Breast epithelium (tissue), 4 donors: Measurements from ENCODE around the gene SRRM2. TPM values are rescaled to one million over a fixed set of nuclear protein-coding genes. Genes with fewer than 3 reads are reported as not detected.

Experiments
- DNase-seq, 2 donors: peaks; one replicate each; pipeline ENCODE4 v3.0.0-alpha.2; 2019; ENCODE audit warnings: low spot score in 2 of 2
- H3K27ac ChIP-seq, 2 donors: fragments of 200-600 bp; sonication (generic) in 1 of 2; one replicate each; pipeline ENCODE4 v1.5.1; 2016 to 2019; ENCODE audit warnings: mild to moderate bottlenecking in 1 of 2
- H3K27me3 ChIP-seq, 2 donors: fragments of 200-600 bp; sonication (generic) in 1 of 2; one replicate each; pipeline versions ENCODE4 v1.5.1 to v1.6.0; 2017 to 2019; ENCODE audit warnings: control low read depth in 1 of 2, mild to moderate bottlenecking in 1 of 2
- H3K36me3 ChIP-seq: fragments of 200-600 bp; one replicate; pipeline ENCODE4 v1.5.1; 2019
- H3K4me1 ChIP-seq, 2 donors: fragments of 200-600 bp; sonication (generic); one replicate each; pipeline ENCODE4 v1.5.1; 2016 to 2019; ENCODE audit warnings: control low read depth in 1 of 2
- H3K4me3 ChIP-seq, 3 donors: fragments of 200-600 bp; sonication (generic); 1 replicate in 2 of 3; 2 replicates in 1 of 3; pipeline ENCODE4 v1.5.1; 2016 to 2019; ENCODE audit warnings: mild to moderate bottlenecking in 3 of 3, moderate library complexity in 2 of 3
- H3K9me3 ChIP-seq, 2 donors: fragments of 200-600 bp; sonication (generic) in 1 of 2; one replicate each; pipeline ENCODE4 v1.5.1; 2016 to 2019; ENCODE audit warnings: control low read depth in 1 of 2
- POLR2A ChIP-seq: fragments of 450-650 bp; IDR thresholded peaks from one replicate; pipeline ENCODE4 v1.6.1; 2016; ENCODE audit warnings: antibody characterized with exemption, mild to moderate bottlenecking, moderate library complexity
- POLR2AphosphoS5 ChIP-seq, 3 donors: sonication (generic); formaldehyde crosslinking; IDR thresholded peaks; one replicate each; pipeline ENCODE4 v1.6.1; 2017; ENCODE audit warnings: antibody characterized with exemption in 3 of 3
- intact Hi-C: fragments of 100-400 bp; cut with DNase I; formaldehyde crosslinking; loops from one replicate; pipeline ENCODE4 v1.15.1; 2023; ENCODE audit warnings: low total_unique reads
- total RNA-seq, 3 donors: library from RNA; depleted of rRNA; stranded (reverse); fragments of >200 nt; gene quantifications; one replicate each; pipeline ENCODE4 v1.1.0, GENCODE V29; 2016
- TF ChIP-seq, protein P1 (sequence below), 3 donors: fragments of 450-650 bp; IDR thresholded peaks; one replicate each; pipeline ENCODE4 v1.5.1; 2016 to 2017; ENCODE audit warnings: antibody characterized with exemption in 3 of 3, mild to moderate bottlenecking in 3 of 3, moderate library complexity in 3 of 3

Gene SRRM2
- total RNA-seq, 3 donors from 2014 or later = 229 to 416 (median 388) TPM

DNA sequence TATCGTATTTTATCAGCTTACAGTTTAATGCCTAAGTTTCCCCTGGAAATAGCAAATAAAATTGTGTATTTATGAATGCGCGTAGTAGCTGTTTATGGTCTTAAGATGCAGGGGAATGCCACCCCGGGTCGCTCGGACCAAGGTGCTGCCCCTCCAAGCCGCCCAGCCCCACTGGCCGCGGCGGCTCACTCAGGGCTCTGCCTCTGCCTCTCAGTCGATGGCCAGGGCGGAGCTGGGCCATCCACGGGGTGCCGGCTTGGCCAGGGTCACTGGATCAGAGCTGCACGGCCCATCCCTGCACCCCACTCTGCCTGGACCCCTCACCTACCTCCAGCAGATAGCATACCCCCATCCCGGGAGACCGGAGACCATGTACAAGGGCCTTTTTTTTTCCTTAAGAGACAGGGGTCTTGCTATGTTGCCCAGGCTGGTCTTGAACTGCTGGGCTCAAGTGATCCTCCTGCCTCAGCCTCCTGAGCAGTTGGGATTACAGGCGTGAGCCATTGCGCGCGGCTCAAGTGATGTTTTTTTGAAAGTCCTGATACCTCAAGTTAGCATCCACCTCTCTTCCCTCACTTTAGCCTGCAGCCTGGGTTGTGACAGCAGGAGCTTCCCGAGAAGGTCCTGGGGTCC is 43.4 kb upstream of the SRRM2 start:
- H3K36me3 ChIP-seq = peaks cover 8% of the 10 kb centered on the region
- no peak for TF ChIP-seq POLR2A
- no peak for TF ChIP-seq POLR2AphosphoS5 (IDR thresholded peaks at IDR 0.05)
- TF ChIP-seq, protein P1, sequence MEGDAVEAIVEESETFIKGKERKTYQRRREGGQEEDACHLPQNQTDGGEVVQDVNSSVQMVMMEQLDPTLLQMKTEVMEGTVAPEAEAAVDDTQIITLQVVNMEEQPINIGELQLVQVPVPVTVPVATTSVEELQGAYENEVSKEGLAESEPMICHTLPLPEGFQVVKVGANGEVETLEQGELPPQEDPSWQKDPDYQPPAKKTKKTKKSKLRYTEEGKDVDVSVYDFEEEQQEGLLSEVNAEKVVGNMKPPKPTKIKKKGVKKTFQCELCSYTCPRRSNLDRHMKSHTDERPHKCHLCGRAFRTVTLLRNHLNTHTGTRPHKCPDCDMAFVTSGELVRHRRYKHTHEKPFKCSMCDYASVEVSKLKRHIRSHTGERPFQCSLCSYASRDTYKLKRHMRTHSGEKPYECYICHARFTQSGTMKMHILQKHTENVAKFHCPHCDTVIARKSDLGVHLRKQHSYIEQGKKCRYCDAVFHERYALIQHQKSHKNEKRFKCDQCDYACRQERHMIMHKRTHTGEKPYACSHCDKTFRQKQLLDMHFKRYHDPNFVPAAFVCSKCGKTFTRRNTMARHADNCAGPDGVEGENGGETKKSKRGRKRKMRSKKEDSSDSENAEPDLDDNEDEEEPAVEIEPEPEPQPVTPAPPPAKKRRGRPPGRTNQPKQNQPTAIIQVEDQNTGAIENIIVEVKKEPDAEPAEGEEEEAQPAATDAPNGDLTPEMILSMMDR (IDR thresholded peaks at IDR 0.05) = no peak
- intact Hi-C loops = no loop called here

DNA sequence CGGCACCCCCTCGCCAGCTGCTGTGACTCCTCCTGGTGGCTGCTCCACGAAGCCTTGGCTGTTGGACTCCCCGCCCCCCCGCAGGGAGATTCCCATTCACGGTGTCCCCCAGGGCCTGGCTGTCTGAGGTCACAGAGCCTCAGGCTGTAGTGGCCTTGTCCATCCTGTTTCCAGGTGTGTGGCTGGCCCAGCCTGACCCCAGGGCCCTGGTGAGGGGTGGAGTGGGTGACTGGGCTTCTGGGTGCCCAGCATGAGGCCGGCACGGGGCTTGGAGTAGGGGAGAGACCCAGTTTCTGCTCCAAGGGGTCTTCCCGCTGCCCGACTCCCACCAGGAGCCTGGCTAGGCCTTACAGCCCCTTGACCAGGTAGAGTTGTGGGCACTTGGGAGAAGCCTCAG is 42.9 kb upstream of the SRRM2 start:
- no peaks in the 10 kb centered on the region for H3K9me3 ChIP-seq
- no peaks in the 10 kb centered on the region for H3K27me3 ChIP-seq
- TF ChIP-seq, protein P1 (IDR thresholded peaks at IDR 0.05) = no peak
- TF ChIP-seq POLR2A (no peak), POLR2AphosphoS5 (IDR thresholded peaks at IDR 0.05) (no peak)
- intact Hi-C loops = no loop called here
- no peaks in the 10 kb centered on the region for H3K4me1 ChIP-seq
- no peak overlapping the region for H3K27ac ChIP-seq
- no peak for DNase-seq
- no peak overlapping the region for H3K4me3 ChIP-seq
- peaks cover 8% of the 10 kb centered on the region for H3K36me3 ChIP-seq

More for the DNA sequence above, 43.4 kb upstream of the SRRM2 start:
- no peaks in the 10 kb centered on the region for H3K4me1 ChIP-seq
- no peak overlapping the region for H3K27ac ChIP-seq
- no peak for DNase-seq
- H3K27me3 ChIP-seq = no peaks in the 10 kb centered on the region
- no peak overlapping the region for H3K4me3 ChIP-seq
- H3K9me3 ChIP-seq = no peaks in the 10 kb centered on the region

GRCh38 chr16:2710021-2710710 is 42.3 kb upstream of the SRRM2 start:
- peaks cover 8% of the 10 kb centered on the region for H3K36me3 ChIP-seq
- intact Hi-C loops = no loop called here
- DNase-seq = no peak
- no peak overlapping the region for H3K4me3 ChIP-seq
- H3K27me3 ChIP-seq = no peaks in the 10 kb centered on the region
- no peaks in the 10 kb centered on the region for H3K4me1 ChIP-seq
- TF ChIP-seq, protein P1 (IDR thresholded peaks at IDR 0.05) = no peak
- TF ChIP-seq POLR2A (no peak), POLR2AphosphoS5 (IDR thresholded peaks at IDR 0.05) (no peak)
- no peaks in the 10 kb centered on the region for H3K9me3 ChIP-seq
- no peak overlapping the region for H3K27ac ChIP-seq

- Histone ChIP-seq H3K9me3 (no peaks in the 10 kb centered on the region), H3K27me3 (no peaks in the 10 kb centered on the region), H3K4me3 (no peak overlapping the region), H3K4me1 (peaks cover 0 to 2% of the 10 kb centered on the region in 2 donors), H3K27ac (no peak overlapping the region), H3K36me3 (peaks cover 8% of the 10 kb centered on the region)
- intact Hi-C loops = no loop called here
- DNase-seq = no peak
- TF ChIP-seq, protein P1 (IDR thresholded peaks at IDR 0.05) = no peak
- TF ChIP-seq POLR2A (no peak), POLR2AphosphoS5 (IDR thresholded peaks at IDR 0.05) (no peak)
Observed at GRCh38 chr16:2710711-2711231, 41.7 kb upstream of the SRRM2 start.

- no peaks in the 10 kb centered on the region for H3K9me3 ChIP-seq
- peaks cover 0 to 9% of the 10 kb centered on the region in 2 donors for H3K4me1 ChIP-seq
- no peak for DNase-seq
- TF ChIP-seq, protein P1 (IDR thresholded peaks at IDR 0.05) = no peak
- no peak for TF ChIP-seq POLR2A
- TF ChIP-seq POLR2AphosphoS5 (IDR thresholded peaks at IDR 0.05) = no peak
- no peak overlapping the region for H3K4me3 ChIP-seq
- H3K27ac ChIP-seq = no peak overlapping the region
- intact Hi-C loops = no loop called here
- peaks cover 8% of the 10 kb centered on the region for H3K36me3 ChIP-seq
- H3K27me3 ChIP-seq = no peaks in the 10 kb centered on the region
Observed at GRCh38 chr16:2711370-2712062, 40.9 kb upstream of the SRRM2 start.
